DOHH2 (cell line): ENCODE data around the gene GALNT2.

ENCODE experiments used
- EZH2phosphoT487 ChIP-seq: fragments of 200-600 bp; sonication (generic); IDR thresholded peaks from 2 replicates; pipeline ENCODE4 v1.6.1; 2017; ENCODE audit warnings: borderline replicate concordance, mild to moderate bottlenecking, antibody characterized with exemption, low read length, moderate library complexity, mixed read lengths
- TF ChIP-seq, protein P1 (sequence below): fragments of 200-600 bp; sonication (generic); IDR thresholded peaks from one replicate; pipeline ENCODE4 v1.5.1; 2014; ENCODE audit warnings: antibody characterized with exemption, mild to moderate bottlenecking, low read depth, low read length; ENCODE audit not compliant: poor library complexity, severe bottlenecking

DNA sequence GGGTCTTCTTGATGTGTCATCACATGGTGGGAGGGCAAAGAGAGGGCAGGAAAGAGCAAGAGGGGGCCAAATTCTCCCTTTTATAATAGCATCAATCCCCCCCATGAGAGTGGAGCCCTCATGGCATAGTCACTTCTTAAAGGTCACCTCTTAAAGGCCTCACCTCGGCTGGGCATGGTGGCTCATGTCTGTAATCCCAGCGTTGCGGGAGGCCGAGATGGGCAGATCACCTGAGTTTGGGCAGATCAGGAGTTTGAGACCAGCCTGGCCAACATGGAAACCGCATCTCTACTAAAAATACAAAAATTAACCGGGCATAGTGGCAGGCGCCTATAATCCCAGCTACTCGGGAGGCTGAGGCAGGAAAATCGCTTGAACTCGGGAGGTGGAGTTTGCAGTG is 189.0 kb downstream of the GALNT2 start:
- TF ChIP-seq, protein P1, sequence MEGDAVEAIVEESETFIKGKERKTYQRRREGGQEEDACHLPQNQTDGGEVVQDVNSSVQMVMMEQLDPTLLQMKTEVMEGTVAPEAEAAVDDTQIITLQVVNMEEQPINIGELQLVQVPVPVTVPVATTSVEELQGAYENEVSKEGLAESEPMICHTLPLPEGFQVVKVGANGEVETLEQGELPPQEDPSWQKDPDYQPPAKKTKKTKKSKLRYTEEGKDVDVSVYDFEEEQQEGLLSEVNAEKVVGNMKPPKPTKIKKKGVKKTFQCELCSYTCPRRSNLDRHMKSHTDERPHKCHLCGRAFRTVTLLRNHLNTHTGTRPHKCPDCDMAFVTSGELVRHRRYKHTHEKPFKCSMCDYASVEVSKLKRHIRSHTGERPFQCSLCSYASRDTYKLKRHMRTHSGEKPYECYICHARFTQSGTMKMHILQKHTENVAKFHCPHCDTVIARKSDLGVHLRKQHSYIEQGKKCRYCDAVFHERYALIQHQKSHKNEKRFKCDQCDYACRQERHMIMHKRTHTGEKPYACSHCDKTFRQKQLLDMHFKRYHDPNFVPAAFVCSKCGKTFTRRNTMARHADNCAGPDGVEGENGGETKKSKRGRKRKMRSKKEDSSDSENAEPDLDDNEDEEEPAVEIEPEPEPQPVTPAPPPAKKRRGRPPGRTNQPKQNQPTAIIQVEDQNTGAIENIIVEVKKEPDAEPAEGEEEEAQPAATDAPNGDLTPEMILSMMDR = no peak
- no peak for TF ChIP-seq EZH2phosphoT487
